ENCODE measurements around the gene RAP2C. TPM values are rescaled to one million over a fixed set of nuclear protein-coding genes. Genes with fewer than 3 reads are reported as not detected.

The RAP2C gene
- total RNA-seq = 19.5 and 19.8 TPM in 2 replicates

DNA sequence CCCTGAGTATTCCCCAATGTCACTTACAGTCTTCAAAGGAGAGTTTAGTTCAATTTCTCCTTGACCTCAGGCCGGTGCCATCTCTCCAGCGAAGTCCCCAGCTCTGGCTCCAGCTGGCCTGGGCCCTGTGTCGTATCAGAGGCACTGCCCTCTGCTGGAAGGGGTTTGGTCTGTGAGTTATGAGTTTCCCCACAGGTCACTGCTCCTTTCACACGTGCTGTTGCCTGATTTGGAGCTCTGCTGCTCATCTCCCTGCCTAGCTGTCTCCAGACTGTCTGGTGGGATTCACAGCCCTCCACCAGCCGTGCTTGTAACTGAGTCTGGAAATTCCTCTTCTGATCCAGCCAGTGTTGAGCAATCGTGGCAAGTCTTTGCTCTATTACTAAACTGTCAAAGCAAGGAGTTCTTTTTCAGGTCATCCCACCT lies at the start of gene RAP2C:
Gene RAP2C (minus strand): TSS at position 105 of the 426 bp plus-strand sequence. CDS start 2,179 bp downstream, outside the sequence.

Other genes with a start within 250 kb of the RAP2C start
- 51.6 and 60.7 TPM in 2 replicates for gene STK26, start 196.1 kb downstream of the RAP2C start, total RNA-seq
- gene FRMD7, start 91.4 kb downstream of the RAP2C start, total RNA-seq = not detected in 2 replicates